Hematopoietic multipotent progenitor cell treated with erythropoietin and hydrocortisone succinate and interleukin-3 and kit ligand, for 6 days (in vitro differentiated cells): ENCODE measurements around the gene SKIDA1.

Experiments used
- DNase-seq: peaks from one replicate; pipeline ENCODE4 v3.0.0-alpha.2; 2015

The SKIDA1 gene

GRCh38 chr10:21515361-21516241 lies 9.9 kb downstream of the SKIDA1 start:
- DNase-seq: no peak

- no peak for DNase-seq
These were observed 10.6 kb downstream of the SKIDA1 start for GRCh38 chr10:21514818-21515351.

- DNase-seq: no peak
These were observed 11.2 kb downstream of the SKIDA1 start for GRCh38 chr10:21514129-21514817.

GRCh38 chr10:21513405-21513788 lies 12.1 kb downstream of the SKIDA1 start:
- DNase-seq: no peak

GRCh38 chr10:21512573-21513404 lies 12.7 kb downstream of the SKIDA1 start:
- DNase-seq: no peak

GRCh38 chr10:21511946-21512572 lies 13.4 kb downstream of the SKIDA1 start:
- no peak for DNase-seq

GRCh38 chr10:21511095-21511570 lies 14.3 kb downstream of the SKIDA1 start:
- no peak for DNase-seq

GRCh38 chr10:21510241-21511094 lies 15.0 kb downstream of the SKIDA1 start:
- no peak for DNase-seq

- no peak for DNase-seq
These were observed 15.9 kb downstream of the SKIDA1 start for GRCh38 chr10:21509341-21510240.

- no peak for DNase-seq
These were observed 16.7 kb downstream of the SKIDA1 start for GRCh38 chr10:21508706-21509331.

GRCh38 chr10:21507150-21507549 lies 18.3 kb downstream of the SKIDA1 start:
- DNase-seq: no peak

- DNase-seq: no peak
These were observed 19.1 kb downstream of the SKIDA1 start for GRCh38 chr10:21506351-21506750.

GRCh38 chr10:21505711-21506278 lies 19.7 kb downstream of the SKIDA1 start:
- no peak for DNase-seq

- no peak for DNase-seq
These were observed 21.9 kb downstream of the SKIDA1 start for GRCh38 chr10:21503542-21503941.

GRCh38 chr10:21502348-21502740 lies 23.1 kb downstream of the SKIDA1 start:
- no peak for DNase-seq

GRCh38 chr10:21501731-21502347 lies 23.6 kb downstream of the SKIDA1 start:
- no peak for DNase-seq

- no peak for DNase-seq
These were observed 24.4 kb downstream of the SKIDA1 start for GRCh38 chr10:21501091-21501490.

GRCh38 chr10:21500578-21500910 lies 24.9 kb downstream of the SKIDA1 start:
- no peak for DNase-seq
